GM23338 (cell line): ENCODE results near the gene OTOGL.

Source experiments
- CREB1 ChIP-seq: fragments of 250-450 bp; sonication (Bioruptor Pico); IDR thresholded peaks from 2 replicates; pipeline ENCODE4 v1.5.0; 2020; ENCODE audit warnings: low read depth, mild to moderate bottlenecking, moderate library complexity
- CTCF ChIP-seq, 2 experiments: fragments of 200-600 bp in 1 of 2; sonication (generic) in 1 of 2; conservative IDR thresholded peaks; 2 replicates each; pipeline versions ENCODE4 v1.5.1 to v1.6.1; 2016 to 2017; ENCODE audit warnings: antibody characterized with exemption in 2 of 2, low read depth in 2 of 2, mild to moderate bottlenecking in 2 of 2, moderate library complexity in 1 of 2
- EZH2 ChIP-seq: fragments of 200-600 bp; sonication (generic); IDR thresholded peaks from one replicate; pipeline ENCODE4 v1.8.0; 2017; ENCODE audit warnings: antibody characterized with exemption, mild to moderate bottlenecking, low read depth; ENCODE audit not compliant: unreplicated experiment
- EZH2phosphoT487 ChIP-seq: fragments of 200-600 bp; sonication (generic); IDR thresholded peaks from one replicate; pipeline ENCODE4 v1.8.1; 2018; ENCODE audit warnings: antibody characterized with exemption; ENCODE audit not compliant: unreplicated experiment
- JUNB ChIP-seq: IDR thresholded peaks from one replicate; pipeline ENCODE4 v1.6.1; 2016; ENCODE audit warnings: antibody characterized with exemption; ENCODE audit not compliant: unreplicated experiment
- NANOG ChIP-seq: IDR thresholded peaks from 2 replicates; pipeline ENCODE4 v1.6.1; 2016; ENCODE audit warnings: antibody characterized with exemption, borderline replicate concordance
- POLR2AphosphoS5 ChIP-seq: IDR thresholded peaks from 2 replicates; pipeline ENCODE4 v1.6.1; 2016; ENCODE audit warnings: antibody characterized with exemption, low read depth
- REST ChIP-seq: IDR thresholded peaks from one replicate; pipeline ENCODE4 v1.6.1; 2018; ENCODE audit warnings: antibody characterized with exemption; ENCODE audit not compliant: unreplicated experiment
- ZNF114 ChIP-seq: fragments of 250-450 bp; sonication (Bioruptor Pico); IDR thresholded peaks from 2 replicates; pipeline ENCODE4 v1.5.0; 2020; ENCODE audit warnings: mild to moderate bottlenecking, moderate library complexity
- TF ChIP-seq, protein P1 (sequence below): IDR thresholded peaks from 2 replicates; pipeline ENCODE4 v1.6.1; 2016; ENCODE audit warnings: antibody characterized with exemption

- TF ChIP-seq CTCF (conservative IDR thresholded peaks at IDR 0.05; ENCODE audit: low read depth in 2 of 2) (peak in 1 of 2 experiments; percentile 39; a peak in 3 of 4 replicates), REST (no peak), EZH2 (no peak), CREB1 (CRISPR knock-in tag) (no peak), JUNB (no peak), POLR2AphosphoS5 (no peak), ZNF114 (CRISPR knock-in tag) (no peak), EZH2phosphoT487 (no peak), NANOG (no peak)
- TF ChIP-seq, protein P1, sequence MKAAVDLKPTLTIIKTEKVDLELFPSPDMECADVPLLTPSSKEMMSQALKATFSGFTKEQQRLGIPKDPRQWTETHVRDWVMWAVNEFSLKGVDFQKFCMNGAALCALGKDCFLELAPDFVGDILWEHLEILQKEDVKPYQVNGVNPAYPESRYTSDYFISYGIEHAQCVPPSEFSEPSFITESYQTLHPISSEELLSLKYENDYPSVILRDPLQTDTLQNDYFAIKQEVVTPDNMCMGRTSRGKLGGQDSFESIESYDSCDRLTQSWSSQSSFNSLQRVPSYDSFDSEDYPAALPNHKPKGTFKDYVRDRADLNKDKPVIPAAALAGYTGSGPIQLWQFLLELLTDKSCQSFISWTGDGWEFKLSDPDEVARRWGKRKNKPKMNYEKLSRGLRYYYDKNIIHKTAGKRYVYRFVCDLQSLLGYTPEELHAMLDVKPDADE: no peak
Observed at GRCh38 chr12:80313209-80313608, 213.9 kb downstream of the OTOGL start.
